ENCODE results near the gene RBM20.

- no peak for TF ChIP-seq POLR2A (IDR thresholded peaks at IDR 0.05)
- TF ChIP-seq CTCF (IDR thresholded peaks at IDR 0.05), result no peak
Measured at GRCh38 chr10:110844617-110844881, 200.4 kb downstream of the RBM20 start.

All from uterus (tissue), 2 donors.